Left lung (tissue), 10 donors: Measurements from ENCODE around the gene C20orf144. TPM values are rescaled to one million over a fixed set of nuclear protein-coding genes. Genes with fewer than 3 reads are reported as not detected.

Experiments used
- ATAC-seq: fragments of 200-7000 bp; cut with Tn5 transposase; one replicate; pipeline ENCODE4 v1.9.1; 2020; ENCODE audit warnings: moderate library complexity
- DNase-seq, 4 donors: peaks; one replicate each; pipeline ENCODE4 v3.0.0-alpha.2; 2013 to 2020
- H3K27ac ChIP-seq, 2 donors: fragments of 200-600 bp; sonication (generic) in 1 of 2; one replicate each; pipeline versions ENCODE4 v1.5.0 to v1.8.0; 2020 to 2021
- H3K27me3 ChIP-seq, 2 donors: fragments of 200-600 bp; sonication (generic) in 1 of 2; one replicate each; pipeline versions ENCODE4 v1.5.0 to v1.8.0; 2020 to 2021
- H3K36me3 ChIP-seq, 2 donors: fragments of 200-600 bp; sonication (generic) in 1 of 2; one replicate each; pipeline versions ENCODE4 v1.5.0 to v1.8.0; 2020 to 2021
- H3K4me1 ChIP-seq, 2 donors: fragments of 200-600 bp; one replicate each; pipeline ENCODE4 v1.8.0; 2021
- H3K4me3 ChIP-seq, 2 donors: fragments of 200-600 bp; sonication (generic) in 1 of 2; one replicate each; pipeline versions ENCODE4 v1.5.0 to v1.8.0; 2020 to 2021; ENCODE audit warnings: mild to moderate bottlenecking in 1 of 2
- H3K9me3 ChIP-seq, 2 donors: fragments of 200-600 bp; sonication (generic) in 1 of 2; one replicate each; pipeline versions ENCODE4 v1.5.0 to v1.8.0; 2020 to 2021
- intact Hi-C, 2 donors: fragments of 100-400 bp; cut with DNase I; formaldehyde crosslinking; loops; one replicate each; pipeline versions ENCODE4 v1.11.2 to v1.14.2; 2022
- polyA plus RNA-seq, 6 donors: library from polyadenylated mRNA; unstranded; fragments of 120-200 nt; gene quantifications; one replicate each; pipeline ENCODE4 v1.2.1, GENCODE V29; 2013; ENCODE audit not compliant: insufficient read length in 6 of 6
- total RNA-seq, 2 donors: library from RNA; stranded (reverse); fragmentation: NEBNext Ultra II Directional; extraction: Animal tissue kit (Norgen Biotek cat#: 25700); gene quantifications; one replicate each; pipeline ENCODE4 v1.2.1, GENCODE V29; 2021
- TF ChIP-seq, protein P1 (sequence below), 2 donors: fragments of 200-600 bp; sonication (generic) in 1 of 2; IDR thresholded peaks; one replicate each; pipeline versions ENCODE4 v1.5.0 to v1.8.0; 2021; ENCODE audit warnings: antibody characterized with exemption in 2 of 2
- donor health status: DM: no; HTN: yes; CAD: no.
- donor health status: DM: no; HTN: no; CAD: no.

C20orf144 gene
- total and polyA plus RNA-seq, 8 donors = 0.24 to 0.78 (median 0.34) TPM; not detected in 1

DNA sequence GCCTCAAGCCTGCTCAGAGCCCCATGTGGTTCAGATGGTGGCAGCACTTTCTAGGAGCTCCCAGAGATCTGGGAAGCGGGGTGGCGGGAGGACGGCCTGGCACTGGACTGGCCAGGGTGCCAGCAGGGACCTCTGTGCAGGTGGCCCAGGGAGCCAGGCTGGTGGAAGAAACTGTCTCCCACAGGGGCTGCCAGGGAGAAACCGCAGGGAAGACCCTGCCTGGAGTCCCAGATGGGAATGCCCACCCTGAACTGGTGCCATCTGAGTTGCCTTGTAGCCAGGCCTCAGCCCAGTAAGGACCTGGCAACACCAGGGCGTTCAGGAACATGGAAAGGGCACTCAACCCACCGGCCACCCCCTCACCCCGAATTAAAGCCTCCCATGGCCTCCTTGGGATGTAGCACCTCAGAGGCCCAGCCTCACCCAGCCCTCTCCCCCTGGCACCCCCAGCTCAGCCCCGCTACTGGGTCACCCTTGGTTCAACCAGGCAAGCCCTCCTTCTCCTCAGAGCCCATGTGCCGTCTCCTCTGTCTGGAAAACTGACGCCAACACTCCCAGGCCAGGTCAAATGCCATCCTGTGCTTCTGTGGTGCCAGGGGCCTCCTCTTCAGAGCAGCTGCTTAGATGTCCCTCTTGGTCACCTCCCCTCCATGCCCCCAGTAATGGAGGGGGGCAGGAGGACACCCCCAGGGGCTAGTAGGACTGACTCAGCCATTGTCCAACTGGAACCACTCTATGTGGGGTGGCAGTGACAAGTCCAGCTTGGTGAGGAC, 5.9 kb upstream of the C20orf144 start:
- ATAC-seq = no peak
- peaks cover 0 to 32% of the 10 kb centered on the region in 2 donors for H3K36me3 ChIP-seq
- TF ChIP-seq, protein P1, sequence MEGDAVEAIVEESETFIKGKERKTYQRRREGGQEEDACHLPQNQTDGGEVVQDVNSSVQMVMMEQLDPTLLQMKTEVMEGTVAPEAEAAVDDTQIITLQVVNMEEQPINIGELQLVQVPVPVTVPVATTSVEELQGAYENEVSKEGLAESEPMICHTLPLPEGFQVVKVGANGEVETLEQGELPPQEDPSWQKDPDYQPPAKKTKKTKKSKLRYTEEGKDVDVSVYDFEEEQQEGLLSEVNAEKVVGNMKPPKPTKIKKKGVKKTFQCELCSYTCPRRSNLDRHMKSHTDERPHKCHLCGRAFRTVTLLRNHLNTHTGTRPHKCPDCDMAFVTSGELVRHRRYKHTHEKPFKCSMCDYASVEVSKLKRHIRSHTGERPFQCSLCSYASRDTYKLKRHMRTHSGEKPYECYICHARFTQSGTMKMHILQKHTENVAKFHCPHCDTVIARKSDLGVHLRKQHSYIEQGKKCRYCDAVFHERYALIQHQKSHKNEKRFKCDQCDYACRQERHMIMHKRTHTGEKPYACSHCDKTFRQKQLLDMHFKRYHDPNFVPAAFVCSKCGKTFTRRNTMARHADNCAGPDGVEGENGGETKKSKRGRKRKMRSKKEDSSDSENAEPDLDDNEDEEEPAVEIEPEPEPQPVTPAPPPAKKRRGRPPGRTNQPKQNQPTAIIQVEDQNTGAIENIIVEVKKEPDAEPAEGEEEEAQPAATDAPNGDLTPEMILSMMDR (IDR thresholded peaks at IDR 0.05) = no peak
- peaks cover 4 to 5% of the 10 kb centered on the region in 2 donors for H3K4me1 ChIP-seq
- peak in 2 of 4 donors; percentile 30 to 65 for DNase-seq
- no peaks in the 10 kb centered on the region for H3K27me3 ChIP-seq
- no peaks in the 10 kb centered on the region for H3K9me3 ChIP-seq
- intact Hi-C loops = no loop called here
- no peak overlapping the region for H3K4me3 ChIP-seq
- H3K27ac ChIP-seq = no peak overlapping the region

DNA sequence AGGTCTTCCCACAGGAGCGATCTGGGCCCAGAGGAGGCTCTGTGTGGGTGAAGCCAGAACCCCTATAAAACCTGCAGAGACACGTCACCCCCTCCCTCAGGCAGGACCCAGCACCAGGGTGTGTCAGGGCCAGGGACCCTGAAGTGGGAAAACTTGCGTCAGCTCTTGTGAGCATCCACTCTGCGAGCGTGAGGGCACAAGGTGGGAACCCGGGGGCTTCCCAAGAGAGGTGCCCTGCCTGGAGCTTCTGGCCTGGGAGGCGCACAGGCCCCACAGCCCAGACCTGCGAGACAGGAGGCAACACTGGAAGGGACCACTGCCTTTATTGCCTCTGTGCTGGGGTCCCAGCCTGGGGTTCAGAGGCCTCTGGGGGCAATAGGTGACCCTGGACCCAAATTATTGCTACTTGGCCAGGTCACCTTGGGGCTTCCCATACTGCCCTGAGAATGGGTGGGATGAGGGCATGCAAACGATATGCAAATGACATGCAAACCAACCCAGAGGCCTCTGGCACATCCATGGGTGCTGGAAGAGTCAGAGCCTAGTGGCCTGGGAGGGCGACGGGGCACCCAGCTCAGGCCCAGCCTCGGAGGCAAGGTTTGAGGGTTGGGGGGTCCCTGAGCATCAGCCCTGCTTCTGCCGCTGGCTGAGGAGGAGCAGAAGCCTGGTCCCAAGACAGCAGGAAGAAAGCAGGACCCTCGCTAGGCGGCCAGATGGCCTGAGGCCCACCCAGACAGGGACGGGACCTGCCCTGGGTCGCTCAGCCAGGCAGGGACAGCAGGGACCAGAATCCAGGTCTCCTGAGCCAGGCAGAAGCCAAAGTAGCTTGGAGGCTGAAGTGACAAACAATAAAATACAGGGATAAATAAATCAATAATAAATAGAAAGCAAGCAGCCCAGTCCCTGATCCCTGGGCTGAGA, 5.1 kb upstream of the C20orf144 start:
- no peaks in the 10 kb centered on the region for H3K9me3 ChIP-seq
- intact Hi-C loops = no loop called here

DNA sequence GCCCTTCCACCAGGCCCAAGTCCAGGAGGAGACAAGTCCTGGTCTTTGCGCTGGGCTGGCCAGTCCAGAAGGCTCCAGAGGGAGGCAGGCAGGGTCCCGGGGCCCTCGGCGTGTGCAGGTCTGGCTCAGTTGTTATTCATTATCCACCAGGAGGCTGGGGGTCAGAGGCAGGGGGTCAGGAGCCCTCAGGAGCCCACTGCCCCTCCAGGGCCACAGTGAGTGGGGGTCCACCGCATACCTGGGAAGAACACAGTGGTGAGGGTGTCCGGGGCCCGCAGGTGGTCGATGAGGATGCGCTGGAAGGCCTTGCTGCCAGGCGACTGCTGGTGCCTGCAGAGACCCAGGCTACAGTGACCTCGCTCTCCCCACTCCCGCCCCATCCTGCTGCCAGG, 4.4 kb upstream of the C20orf144 start:
- Histone ChIP-seq H3K36me3 (peaks cover 0 to 32% of the 10 kb centered on the region in 2 donors), H3K4me3 (no peak overlapping the region), H3K27ac (no peak overlapping the region), H3K4me1 (peaks cover 3 to 4% of the 10 kb centered on the region in 2 donors), H3K9me3 (no peaks in the 10 kb centered on the region), H3K27me3 (no peaks in the 10 kb centered on the region)
- DNase-seq (peak in 1 of 4 donors; percentile 57), ATAC-seq (no peak)
- intact Hi-C loops = no loop called here
- TF ChIP-seq, protein P1 (IDR thresholded peaks at IDR 0.05) = no peak

More for the DNA sequence above, 5.1 kb upstream of the C20orf144 start:
- TF ChIP-seq, protein P1 (IDR thresholded peaks at IDR 0.05) = no peak
- ATAC-seq = no peak
- no peak overlapping the region for H3K4me3 ChIP-seq
- peak in 1 of 4 donors; percentile 37 for DNase-seq
- no peaks in the 10 kb centered on the region for H3K27me3 ChIP-seq
- H3K27ac ChIP-seq = no peak overlapping the region
- H3K36me3 ChIP-seq = peaks cover 0 to 32% of the 10 kb centered on the region in 2 donors
- peaks cover 0 to 4% of the 10 kb centered on the region in 2 donors for H3K4me1 ChIP-seq

- TF ChIP-seq, protein P1 (IDR thresholded peaks at IDR 0.05) = no peak
- Histone ChIP-seq H3K27ac (no peak overlapping the region), H3K36me3 (peaks cover 0 to 32% of the 10 kb centered on the region in 2 donors), H3K4me1 (peaks cover 4 to 10% of the 10 kb centered on the region in 2 donors), H3K27me3 (no peaks in the 10 kb centered on the region), H3K4me3 (no peak overlapping the region), H3K9me3 (no peaks in the 10 kb centered on the region)
- DNase-seq (peak in 1 of 4 donors; percentile 63), ATAC-seq (no peak)
- intact Hi-C loops = no loop called here
These were observed 3.6 kb upstream of the C20orf144 start for GRCh38 chr20:33658510-33658909.

- Histone ChIP-seq H3K36me3 (peaks cover 0 to 32% of the 10 kb centered on the region in 2 donors), H3K27ac (no peak overlapping the region)
- intact Hi-C loops = no loop called here
These were observed 3.2 kb upstream of the C20orf144 start for GRCh38 chr20:33658929-33659328.

More at GRCh38 chr20:33658929-33659328, 3.2 kb upstream of the C20orf144 start:
- ATAC-seq = no peak
- Histone ChIP-seq H3K4me1 (peaks cover 2 to 11% of the 10 kb centered on the region in 2 donors), H3K27me3 (no peaks in the 10 kb centered on the region), H3K9me3 (no peaks in the 10 kb centered on the region), H3K4me3 (no peak overlapping the region)
- no peak for DNase-seq
- TF ChIP-seq, protein P1 (IDR thresholded peaks at IDR 0.05) = no peak
